Neural cell (in vitro differentiated cells): Measurements from ENCODE around the gene TMEM87A. TPM values are rescaled to one million over a fixed set of nuclear protein-coding genes. Genes with fewer than 3 reads are reported as not detected.

Source experiments
- H2AFZ ChIP-seq: fragments of 200-600, 300-800 bp; sonication (generic), shearing (Covaris generic); 2 replicates; pipeline ENCODE4 v1.6.0; 2014; ENCODE audit warnings: low read depth, mild to moderate bottlenecking, antibody characterized with exemption, low read length, moderate library complexity
- H3F3A ChIP-seq: fragments of 200-600 bp; shearing (Covaris generic); 2 replicates; pipeline ENCODE4 v1.6.1; 2016; ENCODE audit warnings: mild to moderate bottlenecking, moderate library complexity, mixed read lengths, antibody characterized with exemption, low read length; ENCODE audit not compliant: insufficient read depth, poor library complexity, severe bottlenecking
- H3K27ac ChIP-seq: fragments of 200-600, 300-800 bp; sonication (generic), shearing (Covaris generic); 2 replicates; pipeline ENCODE4 v1.5.1; 2014; ENCODE audit warnings: mild to moderate bottlenecking, low read length, moderate library complexity
- H3K27me3 ChIP-seq: fragments of 300-800, 200-600 bp; sonication (generic), shearing (Covaris generic); 2 replicates; pipeline ENCODE4 v1.6.0; 2014; ENCODE audit warnings: mild to moderate bottlenecking, low read depth, low read length, moderate library complexity; ENCODE audit not compliant: insufficient read depth
- H3K36me3 ChIP-seq: fragments of 300-800, 200-600 bp; sonication (generic), shearing (Covaris generic); 2 replicates; pipeline ENCODE4 v1.5.1; 2014; ENCODE audit warnings: mild to moderate bottlenecking, antibody characterized with exemption, low read length, moderate library complexity; ENCODE audit not compliant: insufficient read depth
- H3K4me2 ChIP-seq: fragments of 300-800, 200-600 bp; sonication (generic), shearing (Covaris generic); 2 replicates; pipeline ENCODE4 v1.6.0; 2014; ENCODE audit warnings: mild to moderate bottlenecking, low read length
- H3K4me3 ChIP-seq: fragments of 300-800, 200-600 bp; sonication (generic), shearing (Covaris generic); 2 replicates; pipeline ENCODE4 v1.5.1; 2014; ENCODE audit warnings: mild to moderate bottlenecking, low read length, moderate library complexity
- H3K79me2 ChIP-seq: fragments of 200-600 bp; shearing (Covaris generic); replicated peaks from 2 replicates; pipeline ENCODE4 v1.6.0; 2014; ENCODE audit warnings: mild to moderate bottlenecking, low read length, moderate library complexity; ENCODE audit not compliant: insufficient read depth
- H3K9ac ChIP-seq: fragments of 300-800, 200-600 bp; sonication (generic), shearing (Covaris generic); 2 replicates; pipeline ENCODE4 v1.6.1; 2016; ENCODE audit warnings: mild to moderate bottlenecking, low read length, mixed read lengths
- H3K9me2 ChIP-seq: fragments of 200-600 bp; shearing (Covaris generic); 2 replicates; pipeline ENCODE4 v1.6.1; 2016; ENCODE audit warnings: mild to moderate bottlenecking, low read length, mixed read lengths; ENCODE audit not compliant: insufficient read depth
- H3K9me3 ChIP-seq: fragments of 200-600, 300-800 bp; sonication (generic), shearing (Covaris generic); 2 replicates; pipeline ENCODE4 v1.6.1; 2016; ENCODE audit warnings: mild to moderate bottlenecking, mixed run types, low read length, moderate library complexity, mixed read lengths
- H4K20me1 ChIP-seq: fragments of 200-600 bp; shearing (Covaris generic); 2 replicates; pipeline ENCODE4 v1.6.1; 2016; ENCODE audit warnings: mild to moderate bottlenecking, mixed run types; ENCODE audit not compliant: insufficient read depth
- EP300 ChIP-seq: fragments of 450-650 bp; conservative IDR thresholded peaks from 2 replicates; pipeline ENCODE4 v1.6.1; 2014; ENCODE audit warnings: antibody characterized with exemption, mild to moderate bottlenecking, moderate library complexity; ENCODE audit not compliant: poor library complexity, severe bottlenecking
- EZH2 ChIP-seq: fragments of 200-600, 300-800 bp; shearing (Covaris generic), sonication (generic); IDR thresholded peaks from 2 replicates; pipeline ENCODE4 v1.6.1; 2014; ENCODE audit warnings: antibody characterized with exemption, low read length, borderline replicate concordance, mild to moderate bottlenecking; ENCODE audit not compliant: insufficient read depth, poor library complexity, severe bottlenecking
- MXI1 ChIP-seq: fragments of 450-650 bp; conservative IDR thresholded peaks from 2 replicates; pipeline ENCODE4 v1.6.1; 2014; ENCODE audit warnings: antibody characterized with exemption, mild to moderate bottlenecking; ENCODE audit not compliant: poor library complexity, severe bottlenecking
- POLR2AphosphoS5 ChIP-seq: IDR thresholded peaks from 2 replicates; pipeline ENCODE4 v1.6.1; 2012
- RAD21 ChIP-seq: fragments of 450-650 bp; conservative IDR thresholded peaks from 2 replicates; pipeline ENCODE4 v1.6.1; 2014; ENCODE audit warnings: antibody characterized with exemption, mild to moderate bottlenecking, moderate library complexity
- SMC3 ChIP-seq: fragments of 450-650 bp; conservative IDR thresholded peaks from 2 replicates; pipeline ENCODE4 v1.6.1; 2014; ENCODE audit warnings: antibody characterized with exemption, mild to moderate bottlenecking, moderate library complexity; ENCODE audit not compliant: poor library complexity
- TAF1 ChIP-seq: IDR thresholded peaks from 2 replicates; pipeline ENCODE4 v1.6.1; 2012; ENCODE audit warnings: low read depth
- polyA plus RNA-seq: library from polyadenylated mRNA; depleted of rRNA; stranded (reverse); fragments of >200 nt; gene quantifications from 2 replicates; pipeline ENCODE4 v1.2.3, GENCODE V29; 2014
- TF ChIP-seq, protein P1 (sequence below): fragments of 450-650 bp; IDR thresholded peaks from 2 replicates; pipeline ENCODE4 v1.5.1; 2014; ENCODE audit warnings: antibody characterized with exemption, mild to moderate bottlenecking, moderate library complexity; ENCODE audit not compliant: poor library complexity, severe bottlenecking

Gene TMEM87A
- polyA plus RNA-seq, 1 donor from 2014 or later, result 50.4 TPM

DNA sequence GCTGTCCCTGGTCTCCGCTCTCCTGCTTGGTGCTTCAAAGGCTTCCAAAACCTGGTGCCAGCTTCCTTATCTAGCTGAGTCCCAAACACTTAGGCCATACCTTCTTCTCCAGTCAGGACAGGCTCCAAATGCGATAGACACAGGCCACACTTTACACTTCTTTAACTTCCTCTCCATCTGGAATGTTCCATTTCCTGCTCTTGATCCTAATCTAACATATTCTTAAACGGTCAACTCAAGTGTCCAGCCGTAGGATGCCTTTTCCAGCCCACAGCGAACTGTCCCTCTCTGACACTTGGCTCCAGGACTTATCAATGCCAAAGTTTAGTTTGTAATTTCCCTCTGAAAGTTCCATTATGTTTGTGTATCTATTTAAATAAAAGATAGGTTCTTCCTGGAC, 97.6 kb downstream of the TMEM87A start:
- Histone ChIP-seq H3K9ac (no peak overlapping the region), H3K9me2 (no peaks in the 10 kb centered on the region), H3K27me3 (no peaks in the 10 kb centered on the region), H3K9me3 (no peaks in the 10 kb centered on the region), H2AFZ (no peak overlapping the region), H4K20me1 (no peaks in the 10 kb centered on the region), H3K4me2 (no peak overlapping the region), H3K27ac (no peak overlapping the region), H3K79me2 (no peaks in the 10 kb centered on the region), H3K4me3 (no peak overlapping the region), H3K36me3 (peaks cover 9% of the 10 kb centered on the region), H3F3A (no peaks in the 10 kb centered on the region)
- no peak for TF ChIP-seq TAF1
- TF ChIP-seq MXI1, result no peak
- no peak for TF ChIP-seq EZH2

GRCh38 chr15:42172475-42172874, 100.8 kb downstream of the TMEM87A start:
- H3K4me2 ChIP-seq, result no peak overlapping the region
- H3K9me3 ChIP-seq, result no peaks in the 10 kb centered on the region
- no peak overlapping the region for H3K9ac ChIP-seq
- no peaks in the 10 kb centered on the region for H3K79me2 ChIP-seq
- H4K20me1 ChIP-seq, result no peaks in the 10 kb centered on the region
- TF ChIP-seq EZH2, result no peak
- TF ChIP-seq SMC3, result no peak
- no peak for TF ChIP-seq RAD21
- TF ChIP-seq, protein P1, sequence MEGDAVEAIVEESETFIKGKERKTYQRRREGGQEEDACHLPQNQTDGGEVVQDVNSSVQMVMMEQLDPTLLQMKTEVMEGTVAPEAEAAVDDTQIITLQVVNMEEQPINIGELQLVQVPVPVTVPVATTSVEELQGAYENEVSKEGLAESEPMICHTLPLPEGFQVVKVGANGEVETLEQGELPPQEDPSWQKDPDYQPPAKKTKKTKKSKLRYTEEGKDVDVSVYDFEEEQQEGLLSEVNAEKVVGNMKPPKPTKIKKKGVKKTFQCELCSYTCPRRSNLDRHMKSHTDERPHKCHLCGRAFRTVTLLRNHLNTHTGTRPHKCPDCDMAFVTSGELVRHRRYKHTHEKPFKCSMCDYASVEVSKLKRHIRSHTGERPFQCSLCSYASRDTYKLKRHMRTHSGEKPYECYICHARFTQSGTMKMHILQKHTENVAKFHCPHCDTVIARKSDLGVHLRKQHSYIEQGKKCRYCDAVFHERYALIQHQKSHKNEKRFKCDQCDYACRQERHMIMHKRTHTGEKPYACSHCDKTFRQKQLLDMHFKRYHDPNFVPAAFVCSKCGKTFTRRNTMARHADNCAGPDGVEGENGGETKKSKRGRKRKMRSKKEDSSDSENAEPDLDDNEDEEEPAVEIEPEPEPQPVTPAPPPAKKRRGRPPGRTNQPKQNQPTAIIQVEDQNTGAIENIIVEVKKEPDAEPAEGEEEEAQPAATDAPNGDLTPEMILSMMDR, result no peak
- no peak for TF ChIP-seq POLR2AphosphoS5
- TF ChIP-seq EP300, result no peak
- no peaks in the 10 kb centered on the region for H3F3A ChIP-seq
- H3K9me2 ChIP-seq, result no peaks in the 10 kb centered on the region
- H2AFZ ChIP-seq, result no peak overlapping the region
- H3K27me3 ChIP-seq, result no peaks in the 10 kb centered on the region
- no peak overlapping the region for H3K27ac ChIP-seq
- peaks cover 10% of the 10 kb centered on the region for H3K36me3 ChIP-seq
- no peak overlapping the region for H3K4me3 ChIP-seq

DNA sequence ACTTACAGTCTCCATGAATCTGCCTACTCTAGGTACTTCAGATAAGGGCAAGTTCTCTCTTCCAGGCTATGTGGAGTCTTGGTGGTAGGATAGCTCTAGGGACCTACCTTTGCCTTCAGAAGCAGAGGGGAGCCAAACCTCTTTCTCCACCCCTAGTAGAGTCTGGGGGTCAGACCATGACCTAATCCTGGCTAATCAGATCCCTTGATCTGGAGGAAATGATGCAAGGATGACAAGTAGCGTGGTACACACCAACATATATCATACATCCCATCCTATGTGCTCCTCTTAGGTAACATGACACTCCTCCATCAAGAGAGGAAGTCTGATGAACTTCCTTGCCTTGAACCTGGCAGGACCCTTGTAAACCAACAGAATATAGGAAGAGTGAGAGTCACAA, 101.4 kb downstream of the TMEM87A start:
- no peaks in the 10 kb centered on the region for H3K27me3 ChIP-seq
- H3K9me2 ChIP-seq, result no peaks in the 10 kb centered on the region
- no peak overlapping the region for H2AFZ ChIP-seq
- H3K79me2 ChIP-seq, result no peaks in the 10 kb centered on the region
- peaks cover 10% of the 10 kb centered on the region for H3K36me3 ChIP-seq
- H4K20me1 ChIP-seq, result no peaks in the 10 kb centered on the region
- no peaks in the 10 kb centered on the region for H3F3A ChIP-seq
- no peak overlapping the region for H3K27ac ChIP-seq
- no peaks in the 10 kb centered on the region for H3K9me3 ChIP-seq
- H3K9ac ChIP-seq, result no peak overlapping the region
- no peak overlapping the region for H3K4me2 ChIP-seq
- H3K4me3 ChIP-seq, result no peak overlapping the region
- TF ChIP-seq POLR2AphosphoS5 (no peak), EP300 (no peak), EZH2 (no peak)
- TF ChIP-seq, protein P1, result no peak
